ENCODE data around the gene GATA1.

GATA1 gene

GRCh38 chrX:48800574-48801279, 14.3 kb downstream of the GATA1 start:
- H3K36me3 ChIP-seq (ENCODE audit: control insufficient read depth, insufficient read depth, low read length), result no peaks in the 10 kb centered on the region
- no peaks in the 10 kb centered on the region for H3K4me1 ChIP-seq (ENCODE audit: control insufficient read depth, insufficient read depth, low read length)
- peak overlapping the region; percentile 85 for H3K4me3 ChIP-seq (ENCODE audit: low read depth, low read length)
- no peaks in the 10 kb centered on the region for H3K27me3 ChIP-seq (ENCODE audit: control insufficient read depth, insufficient read depth, low read length)
- H3K9ac ChIP-seq (ENCODE audit: low read depth, low read length), result peak overlapping the region; percentile 94
- no peaks in the 10 kb centered on the region for H3K9me3 ChIP-seq (ENCODE audit: control insufficient read depth, insufficient read depth, low read length)

GRCh38 chrX:48801280-48802088, 15.1 kb downstream of the GATA1 start, which contains the start of gene HDAC6:
Gene HDAC6, plus strand, starts transcription at chrX:48802067. Its CDS starts 626 bp downstream, at chrX:48802693.
- no peaks in the 10 kb centered on the region for H3K36me3 ChIP-seq (ENCODE audit: control insufficient read depth, insufficient read depth, low read length)
- no peaks in the 10 kb centered on the region for H3K9me3 ChIP-seq (ENCODE audit: control insufficient read depth, insufficient read depth, low read length)
- no peaks in the 10 kb centered on the region for H3K4me1 ChIP-seq (ENCODE audit: control insufficient read depth, insufficient read depth, low read length)
- H3K4me3 ChIP-seq (ENCODE audit: low read depth, low read length), result peak within 1 kb of the TSS; percentile 85
- H3K9ac ChIP-seq (ENCODE audit: low read depth, low read length), result peak within 1 kb of the TSS; percentile 94
- H3K27me3 ChIP-seq (ENCODE audit: control insufficient read depth, insufficient read depth, low read length), result no peaks in the 10 kb centered on the region

DNA sequence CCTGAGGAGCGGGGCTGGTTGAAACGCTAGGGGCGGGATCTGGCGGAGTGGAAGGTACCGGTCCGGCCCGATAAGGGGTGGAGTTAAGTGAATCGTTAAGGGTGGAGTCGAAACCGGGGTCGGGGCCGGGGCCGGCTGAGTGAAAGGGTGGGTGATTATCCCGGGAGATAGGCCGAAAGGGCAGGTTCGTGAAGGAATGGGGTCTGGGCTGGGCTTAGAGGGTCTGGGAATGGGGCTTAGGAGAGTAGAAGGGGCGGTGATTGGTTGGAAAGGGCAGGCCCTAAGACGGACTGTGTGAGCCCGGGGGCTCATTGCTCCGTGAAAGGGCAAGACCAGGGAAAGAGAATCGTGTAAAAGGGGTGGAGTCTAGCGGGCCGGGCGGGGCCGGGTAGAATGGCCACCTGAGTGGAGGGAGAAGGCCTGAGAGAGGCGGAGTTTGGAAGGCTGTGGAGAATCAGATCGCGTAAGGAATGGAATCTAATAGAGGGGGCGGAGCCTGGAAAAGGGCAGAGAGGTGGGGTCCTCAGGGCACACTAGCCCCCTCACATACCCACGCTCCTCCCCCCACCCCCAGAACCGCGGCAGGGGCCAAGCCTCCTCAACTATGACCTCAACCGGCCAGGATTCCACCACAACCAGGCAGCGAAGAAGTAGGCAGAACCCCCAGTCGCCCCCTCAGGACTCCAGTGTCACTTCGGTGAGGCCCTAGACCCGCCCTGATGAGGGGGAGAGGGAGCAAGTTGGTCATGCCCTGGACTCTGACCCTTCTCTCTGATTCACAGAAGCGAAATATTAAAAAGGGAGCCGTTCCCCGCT, 15.9 kb downstream of the GATA1 start:
- Histone ChIP-seq H3K4me1 (ENCODE audit: control insufficient read depth, insufficient read depth, low read length) (no peaks in the 10 kb centered on the region), H3K36me3 (ENCODE audit: control insufficient read depth, insufficient read depth, low read length) (no peaks in the 10 kb centered on the region), H3K4me3 (ENCODE audit: low read depth, low read length) (peak overlapping the region; percentile 73), H3K27me3 (ENCODE audit: control insufficient read depth, insufficient read depth, low read length) (no peaks in the 10 kb centered on the region), H3K9ac (ENCODE audit: low read depth, low read length) (peak overlapping the region; percentile 87), H3K9me3 (ENCODE audit: control insufficient read depth, insufficient read depth, low read length) (no peaks in the 10 kb centered on the region)

DNA sequence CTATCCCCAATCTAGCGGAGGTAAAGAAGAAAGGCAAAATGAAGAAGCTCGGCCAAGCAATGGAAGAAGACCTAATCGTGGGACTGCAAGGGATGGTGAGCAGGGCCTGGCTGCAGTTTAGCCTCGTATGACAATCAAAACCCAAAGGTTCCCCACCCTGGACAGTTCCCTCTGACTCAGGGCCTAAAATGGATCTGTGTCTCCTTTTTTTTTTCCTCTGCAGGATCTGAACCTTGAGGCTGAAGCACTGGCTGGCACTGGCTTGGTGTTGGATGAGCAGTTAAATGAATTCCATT, 16.5 kb downstream of the GATA1 start:
- no peak overlapping the region for H3K9ac ChIP-seq (ENCODE audit: low read depth, low read length)
- no peaks in the 10 kb centered on the region for H3K27me3 ChIP-seq (ENCODE audit: control insufficient read depth, insufficient read depth, low read length)
- H3K9me3 ChIP-seq (ENCODE audit: control insufficient read depth, insufficient read depth, low read length), result no peaks in the 10 kb centered on the region
- peak overlapping the region; percentile 73 for H3K4me3 ChIP-seq (ENCODE audit: low read depth, low read length)
- no peaks in the 10 kb centered on the region for H3K36me3 ChIP-seq (ENCODE audit: control insufficient read depth, insufficient read depth, low read length)
- H3K4me1 ChIP-seq (ENCODE audit: control insufficient read depth, insufficient read depth, low read length), result no peaks in the 10 kb centered on the region

DNA sequence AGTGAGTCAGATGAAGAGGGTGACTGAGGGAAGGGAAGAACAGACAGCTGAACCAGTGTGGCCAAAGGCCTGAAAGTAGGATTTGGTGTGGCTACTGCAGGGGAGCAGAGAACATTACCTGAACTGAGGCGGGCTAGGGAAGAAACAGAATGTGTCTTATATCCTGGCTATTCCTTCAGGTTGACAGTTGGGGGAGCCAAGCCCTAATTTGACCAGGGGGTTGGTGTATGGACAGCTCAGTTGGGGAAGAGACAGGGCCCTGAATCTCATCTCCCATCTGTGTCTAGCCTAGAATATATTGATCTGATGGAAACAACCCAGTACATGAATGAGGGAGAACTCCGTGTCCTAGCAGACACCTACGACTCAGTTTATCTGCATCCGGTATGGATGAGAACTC, 19.7 kb downstream of the GATA1 start:
- Histone ChIP-seq H3K4me3 (ENCODE audit: low read depth, low read length) (no peak overlapping the region), H3K9me3 (ENCODE audit: control insufficient read depth, insufficient read depth, low read length) (no peaks in the 10 kb centered on the region), H3K9ac (ENCODE audit: low read depth, low read length) (no peak overlapping the region), H3K36me3 (ENCODE audit: control insufficient read depth, insufficient read depth, low read length) (no peaks in the 10 kb centered on the region), H3K27me3 (ENCODE audit: control insufficient read depth, insufficient read depth, low read length) (no peaks in the 10 kb centered on the region), H3K4me1 (ENCODE audit: control insufficient read depth, insufficient read depth, low read length) (no peaks in the 10 kb centered on the region)

GRCh38 chrX:48813644-48814043, 27.3 kb downstream of the GATA1 start:
- Histone ChIP-seq H3K4me3 (ENCODE audit: low read depth, low read length) (no peak overlapping the region), H3K36me3 (ENCODE audit: control insufficient read depth, insufficient read depth, low read length) (peaks cover 7% of the 10 kb centered on the region), H3K27me3 (ENCODE audit: control insufficient read depth, insufficient read depth, low read length) (no peaks in the 10 kb centered on the region), H3K9me3 (ENCODE audit: control insufficient read depth, insufficient read depth, low read length) (no peaks in the 10 kb centered on the region), H3K4me1 (ENCODE audit: control insufficient read depth, insufficient read depth, low read length) (no peaks in the 10 kb centered on the region), H3K9ac (ENCODE audit: low read depth, low read length) (no peak overlapping the region)

GRCh38 chrX:48814722-48815121, 28.3 kb downstream of the GATA1 start:
- Histone ChIP-seq H3K36me3 (ENCODE audit: control insufficient read depth, insufficient read depth, low read length) (peaks cover 7% of the 10 kb centered on the region), H3K4me3 (ENCODE audit: low read depth, low read length) (no peak overlapping the region), H3K9ac (ENCODE audit: low read depth, low read length) (no peak overlapping the region), H3K4me1 (ENCODE audit: control insufficient read depth, insufficient read depth, low read length) (no peaks in the 10 kb centered on the region), H3K9me3 (ENCODE audit: control insufficient read depth, insufficient read depth, low read length) (no peaks in the 10 kb centered on the region), H3K27me3 (ENCODE audit: control insufficient read depth, insufficient read depth, low read length) (no peaks in the 10 kb centered on the region)

DNA sequence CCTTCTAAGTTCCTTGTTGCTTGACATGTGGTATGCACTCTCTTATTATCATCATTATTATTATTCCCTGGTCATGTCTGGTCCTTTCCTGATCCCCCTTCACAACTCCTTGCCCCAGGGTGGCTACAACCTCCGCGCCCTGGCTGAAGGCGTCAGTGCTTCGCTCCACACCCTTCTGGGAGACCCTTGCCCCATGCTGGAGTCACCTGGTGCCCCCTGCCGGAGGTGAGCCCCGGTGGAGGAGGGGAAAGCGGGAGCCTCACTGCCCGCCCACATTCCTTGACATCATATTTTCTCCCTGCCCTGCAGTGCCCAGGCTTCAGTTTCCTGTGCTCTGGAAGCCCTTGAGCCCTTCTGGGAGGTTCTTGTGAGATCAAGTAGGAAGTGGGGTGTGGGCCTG, 28.9 kb downstream of the GATA1 start:
- no peak overlapping the region for H3K9ac ChIP-seq (ENCODE audit: low read depth, low read length)
- no peak overlapping the region for H3K4me3 ChIP-seq (ENCODE audit: low read depth, low read length)
- no peaks in the 10 kb centered on the region for H3K4me1 ChIP-seq (ENCODE audit: control insufficient read depth, insufficient read depth, low read length)
- no peaks in the 10 kb centered on the region for H3K27me3 ChIP-seq (ENCODE audit: control insufficient read depth, insufficient read depth, low read length)
- H3K9me3 ChIP-seq (ENCODE audit: control insufficient read depth, insufficient read depth, low read length), result no peaks in the 10 kb centered on the region
- H3K36me3 ChIP-seq (ENCODE audit: control insufficient read depth, insufficient read depth, low read length), result peaks cover 10% of the 10 kb centered on the region

DNA sequence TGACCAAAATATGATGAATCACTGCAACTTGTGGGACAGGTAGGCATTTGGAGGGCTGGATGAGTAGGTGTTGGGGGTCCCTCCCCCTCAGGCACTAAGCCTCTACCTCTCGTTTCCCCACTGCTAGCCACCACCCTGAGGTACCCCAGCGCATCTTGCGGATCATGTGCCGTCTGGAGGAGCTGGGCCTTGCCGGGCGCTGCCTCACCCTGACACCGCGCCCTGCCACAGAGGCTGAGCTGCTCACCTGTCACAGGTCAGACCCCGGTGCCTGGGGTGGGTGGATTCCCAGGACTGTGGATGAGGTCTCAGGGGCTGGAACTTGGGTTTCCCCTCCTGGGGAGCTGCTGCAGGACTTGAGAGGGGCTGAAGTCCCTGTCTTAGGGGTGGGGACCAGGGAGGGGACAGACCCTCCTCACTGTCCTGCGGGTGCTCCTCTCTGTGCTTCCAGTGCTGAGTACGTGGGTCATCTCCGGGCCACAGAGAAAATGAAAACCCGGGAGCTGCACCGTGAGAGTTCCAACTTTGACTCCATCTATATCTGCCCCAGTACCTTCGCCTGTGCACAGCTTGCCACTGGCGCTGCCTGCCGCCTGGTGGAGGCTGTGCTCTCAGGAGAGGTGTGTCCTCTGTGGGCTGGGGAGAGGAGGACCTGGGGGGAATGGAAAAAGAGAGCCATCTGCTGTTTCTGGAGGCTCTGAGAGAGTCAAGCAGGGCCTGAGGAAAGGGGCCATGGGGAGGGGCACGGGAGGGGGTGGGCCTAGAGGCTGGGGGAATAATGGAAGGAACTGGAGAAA, 29.8 kb downstream of the GATA1 start:
- Histone ChIP-seq H3K4me1 (ENCODE audit: control insufficient read depth, insufficient read depth, low read length) (no peaks in the 10 kb centered on the region), H3K4me3 (ENCODE audit: low read depth, low read length) (no peak overlapping the region), H3K36me3 (ENCODE audit: control insufficient read depth, insufficient read depth, low read length) (peaks cover 11% of the 10 kb centered on the region), H3K27me3 (ENCODE audit: control insufficient read depth, insufficient read depth, low read length) (no peaks in the 10 kb centered on the region), H3K9me3 (ENCODE audit: control insufficient read depth, insufficient read depth, low read length) (no peaks in the 10 kb centered on the region), H3K9ac (ENCODE audit: low read depth, low read length) (no peak overlapping the region)

GRCh38 chrX:48818098-48818497, 31.7 kb downstream of the GATA1 start:
- Histone ChIP-seq H3K27me3 (ENCODE audit: control insufficient read depth, insufficient read depth, low read length) (no peaks in the 10 kb centered on the region), H3K4me1 (ENCODE audit: control insufficient read depth, insufficient read depth, low read length) (no peaks in the 10 kb centered on the region), H3K4me3 (ENCODE audit: low read depth, low read length) (no peak overlapping the region), H3K9me3 (ENCODE audit: control insufficient read depth, insufficient read depth, low read length) (peaks cover 5% of the 10 kb centered on the region), H3K36me3 (ENCODE audit: control insufficient read depth, insufficient read depth, low read length) (peaks cover 18% of the 10 kb centered on the region), H3K9ac (ENCODE audit: low read depth, low read length) (no peak overlapping the region)

GRCh38 chrX:48818866-48819265, 32.5 kb downstream of the GATA1 start:
- H3K36me3 ChIP-seq (ENCODE audit: control insufficient read depth, insufficient read depth, low read length), result peaks cover 23% of the 10 kb centered on the region
- no peak overlapping the region for H3K4me3 ChIP-seq (ENCODE audit: low read depth, low read length)
- H3K27me3 ChIP-seq (ENCODE audit: control insufficient read depth, insufficient read depth, low read length), result no peaks in the 10 kb centered on the region
- no peak overlapping the region for H3K9ac ChIP-seq (ENCODE audit: low read depth, low read length)
- H3K9me3 ChIP-seq (ENCODE audit: control insufficient read depth, insufficient read depth, low read length), result peaks cover 5% of the 10 kb centered on the region
- no peaks in the 10 kb centered on the region for H3K4me1 ChIP-seq (ENCODE audit: control insufficient read depth, insufficient read depth, low read length)
